NAMALWA (cell line): ENCODE data around the gene LRRC71.
A peak's percentile ranks its signal among the peaks of the same experiment; 100 is the strongest.

Source experiments
- DNase-seq: peaks from one replicate; pipeline ENCODE4 v3.0.0-alpha.2; 2015; ENCODE audit warnings: low spot score

LRRC71 gene

DNA sequence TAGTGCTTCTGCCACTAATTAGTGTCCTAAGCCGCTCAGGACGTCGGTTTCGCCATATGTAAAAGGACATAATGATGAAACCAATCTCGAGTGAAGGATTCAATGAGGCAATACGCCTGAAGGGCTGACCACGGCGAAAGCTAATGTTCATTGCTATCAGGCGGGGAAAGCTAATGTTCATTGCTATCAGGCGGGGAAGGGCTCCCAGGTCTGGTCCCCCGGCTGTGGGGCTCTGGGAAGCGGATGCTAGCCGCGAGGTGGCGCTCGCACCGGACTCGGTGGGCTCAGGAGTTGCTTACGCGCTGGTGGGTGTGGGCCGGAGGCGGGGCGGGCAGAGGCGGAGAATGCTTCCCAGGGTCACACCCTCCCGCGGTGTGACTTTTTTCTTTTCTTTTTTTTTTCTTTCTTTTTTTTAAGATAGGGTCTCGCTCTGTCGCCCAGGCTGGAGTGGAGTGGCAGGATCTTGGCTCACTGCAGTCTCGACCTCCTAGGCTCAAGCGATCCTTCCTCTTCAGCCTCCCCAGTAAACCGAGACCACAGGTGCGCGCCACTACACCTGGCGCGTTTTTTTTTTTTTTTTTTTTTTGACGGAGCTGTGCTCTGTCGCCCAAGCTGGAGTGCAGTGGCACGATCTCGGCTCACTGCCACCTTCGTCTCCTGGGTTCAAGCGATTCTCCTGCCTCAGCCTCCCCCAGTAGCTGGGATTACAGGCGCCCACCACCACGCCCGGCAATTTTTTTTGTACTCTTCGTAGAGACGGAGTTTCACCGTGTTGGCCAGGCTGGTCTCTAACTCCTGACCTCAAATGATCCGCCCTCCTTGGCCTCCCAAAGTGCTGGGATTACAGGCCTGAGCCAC lies 28.0 kb upstream of the LRRC71 start:
- peak; percentile 95 for DNase-seq

DNA sequence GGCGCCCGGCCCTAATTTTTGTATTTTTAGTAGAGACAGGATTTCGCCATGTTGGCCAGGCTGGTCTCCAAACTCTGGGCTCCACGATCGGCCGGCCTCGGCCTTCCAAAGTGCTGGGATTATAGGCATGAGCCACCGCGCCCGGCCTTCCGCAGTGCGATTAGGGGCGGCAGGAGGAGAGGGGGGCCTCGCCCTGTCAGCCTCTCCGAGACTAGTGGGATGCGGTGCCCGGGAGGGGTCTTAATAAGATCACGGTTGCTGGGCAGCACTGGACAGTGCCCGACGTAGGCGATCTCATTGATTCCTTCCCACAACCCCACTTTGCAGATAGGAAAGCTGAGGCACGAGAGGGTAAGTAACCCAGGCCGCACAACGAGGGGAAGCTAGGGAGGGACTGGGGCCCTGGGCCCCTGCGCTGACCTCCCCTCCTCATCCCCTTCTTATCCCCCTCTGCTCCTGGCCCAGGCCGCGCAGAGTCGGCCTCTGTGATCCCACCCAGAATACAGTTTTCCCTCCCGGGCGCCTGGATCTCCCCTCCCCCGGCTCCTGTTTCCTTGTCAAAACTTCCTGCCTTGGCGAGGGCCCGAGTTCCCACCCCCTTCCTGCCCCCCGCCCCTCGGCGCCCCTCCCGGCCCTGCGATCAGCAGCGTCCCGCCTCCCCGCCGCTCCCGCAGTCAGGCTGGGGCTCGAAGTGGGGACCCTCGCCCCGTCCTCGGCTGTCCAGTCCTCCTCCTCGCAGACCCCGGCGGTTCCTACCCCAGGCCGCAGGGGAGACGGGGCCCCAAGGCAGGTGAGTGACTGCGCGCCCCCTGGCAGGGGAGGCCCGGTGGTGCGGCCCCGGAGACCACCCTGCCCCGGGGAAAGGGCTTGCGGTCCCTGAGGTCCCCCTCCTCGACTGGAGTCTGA lies 27.1 kb upstream of the LRRC71 start, which contains the start of gene PEAR1:
Gene PEAR1 (plus strand): TSS at position 671 of the 906 bp plus-strand sequence. CDS start 10,209 bp downstream, outside the sequence.
- no peak for DNase-seq

DNA sequence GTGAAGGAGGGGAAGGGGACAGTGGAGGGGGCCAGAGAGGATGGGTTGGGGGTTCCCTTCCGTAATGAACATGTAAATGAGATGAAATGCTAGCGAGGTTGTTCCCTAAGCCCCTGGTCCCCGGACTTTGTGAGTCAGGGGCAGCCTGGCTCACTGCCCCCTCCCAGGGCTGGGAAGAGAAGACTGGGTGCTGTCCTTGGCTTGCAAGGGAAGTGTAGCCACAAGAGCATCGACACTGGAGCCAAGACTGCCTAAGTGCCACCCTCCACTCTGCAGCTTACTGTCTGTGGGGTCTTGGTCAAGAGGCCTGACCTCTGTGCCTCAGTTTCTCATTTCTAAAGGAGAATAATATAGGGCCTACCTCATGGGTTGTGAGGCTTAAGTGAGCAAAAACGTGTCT lies 26.4 kb upstream of the LRRC71 start:
- no peak for DNase-seq

DNA sequence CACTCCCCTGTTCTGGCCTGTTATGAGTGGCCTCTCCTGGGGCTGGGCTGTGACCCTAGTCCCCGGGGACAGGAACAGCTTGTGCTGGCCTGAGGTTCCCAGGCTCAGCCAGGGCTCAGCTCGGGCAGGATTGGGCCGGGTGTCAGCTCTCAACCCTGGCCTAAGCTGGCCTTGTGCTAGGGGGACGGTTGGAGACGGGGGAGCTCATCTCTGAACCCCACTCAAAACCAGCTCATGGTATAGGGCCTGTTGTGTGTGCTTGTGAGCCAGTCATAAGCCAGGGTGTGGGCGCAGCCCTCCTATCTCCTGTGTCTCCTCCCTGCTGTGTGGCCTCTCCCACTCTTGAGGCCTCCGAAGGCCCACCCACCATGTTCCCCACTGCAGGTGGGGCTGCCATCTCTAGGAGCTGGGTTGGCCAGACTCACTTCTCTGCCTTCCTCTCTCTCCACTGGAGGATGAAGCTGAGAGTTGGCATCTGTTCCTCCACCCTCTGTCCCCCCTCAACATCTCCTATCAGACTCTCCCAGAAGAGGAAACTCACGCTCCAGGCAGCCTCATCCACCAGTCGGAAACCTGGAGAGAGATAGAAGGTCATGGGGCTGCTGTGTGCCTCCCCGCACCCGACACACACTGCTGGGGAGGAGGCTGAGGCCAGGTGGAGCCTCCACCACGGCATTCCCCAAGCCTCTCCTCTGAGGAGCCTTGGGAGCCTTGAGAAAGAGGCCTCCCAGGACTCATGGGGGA lies 25.5 kb upstream of the LRRC71 start:
- DNase-seq: no peak

DNA sequence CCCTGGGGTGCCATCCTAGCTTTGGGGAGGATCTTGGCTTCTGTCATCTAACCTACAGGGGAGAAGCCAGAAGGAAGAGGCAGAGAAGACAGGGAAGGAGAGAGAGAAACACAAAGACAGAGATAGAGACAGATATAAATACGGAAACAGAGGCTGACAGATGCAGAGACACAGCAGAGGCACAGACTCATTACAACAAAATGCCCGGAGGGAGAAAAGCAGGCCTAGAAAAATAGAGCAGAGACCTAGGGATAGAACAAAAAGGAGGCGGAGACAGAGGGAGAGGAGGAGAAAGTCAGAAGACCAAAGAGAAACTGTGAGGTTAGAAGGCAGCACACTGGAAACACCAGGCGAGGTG lies 25.0 kb upstream of the LRRC71 start:
- no peak for DNase-seq

DNA sequence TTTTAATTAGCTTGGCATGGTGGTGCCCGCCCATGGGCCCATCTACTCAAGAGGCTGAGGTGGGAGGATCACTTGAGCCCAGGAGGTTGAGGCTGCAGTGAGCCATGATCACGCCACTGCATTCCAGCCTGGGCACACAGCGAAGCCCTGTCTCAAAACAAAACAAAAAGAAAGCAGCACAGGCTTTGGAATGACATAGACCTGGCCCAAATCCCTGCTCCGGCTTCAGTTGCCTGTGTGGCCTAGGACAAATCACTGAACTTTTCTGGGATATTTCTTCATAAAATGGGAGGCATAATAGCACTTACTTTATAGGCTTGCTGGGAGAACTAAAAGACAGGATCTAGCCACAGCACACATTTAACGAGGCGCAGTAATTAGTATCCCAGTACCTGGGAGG lies 24.5 kb upstream of the LRRC71 start:
- DNase-seq: no peak

DNA sequence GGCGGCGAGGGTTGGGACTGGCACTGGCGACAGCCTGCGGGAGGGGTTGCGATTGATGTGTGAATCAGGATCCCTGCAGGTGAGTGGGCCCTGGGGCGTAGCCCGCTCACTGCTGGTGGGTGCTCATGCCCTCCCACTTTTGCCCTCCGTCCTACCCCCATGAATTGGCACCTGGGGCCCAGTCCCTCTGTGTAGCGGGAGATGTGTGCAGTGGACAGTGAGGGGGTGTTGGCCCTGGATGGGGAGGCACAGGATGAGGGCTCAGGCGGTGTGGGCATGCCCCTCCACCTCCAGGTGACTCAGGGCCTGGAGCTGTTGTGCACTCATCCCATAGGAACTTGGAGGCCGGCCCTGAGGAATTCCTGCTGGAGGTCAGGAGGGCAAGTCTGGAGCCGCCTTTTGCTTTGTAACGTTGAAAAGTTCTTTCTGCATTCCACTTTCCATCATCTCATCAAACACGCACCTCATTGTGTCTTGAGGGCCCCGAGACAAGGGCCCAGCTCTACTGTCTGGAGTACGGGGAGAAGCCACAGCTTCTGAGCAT lies 23.9 kb upstream of the LRRC71 start:
- DNase-seq: no peak

DNA sequence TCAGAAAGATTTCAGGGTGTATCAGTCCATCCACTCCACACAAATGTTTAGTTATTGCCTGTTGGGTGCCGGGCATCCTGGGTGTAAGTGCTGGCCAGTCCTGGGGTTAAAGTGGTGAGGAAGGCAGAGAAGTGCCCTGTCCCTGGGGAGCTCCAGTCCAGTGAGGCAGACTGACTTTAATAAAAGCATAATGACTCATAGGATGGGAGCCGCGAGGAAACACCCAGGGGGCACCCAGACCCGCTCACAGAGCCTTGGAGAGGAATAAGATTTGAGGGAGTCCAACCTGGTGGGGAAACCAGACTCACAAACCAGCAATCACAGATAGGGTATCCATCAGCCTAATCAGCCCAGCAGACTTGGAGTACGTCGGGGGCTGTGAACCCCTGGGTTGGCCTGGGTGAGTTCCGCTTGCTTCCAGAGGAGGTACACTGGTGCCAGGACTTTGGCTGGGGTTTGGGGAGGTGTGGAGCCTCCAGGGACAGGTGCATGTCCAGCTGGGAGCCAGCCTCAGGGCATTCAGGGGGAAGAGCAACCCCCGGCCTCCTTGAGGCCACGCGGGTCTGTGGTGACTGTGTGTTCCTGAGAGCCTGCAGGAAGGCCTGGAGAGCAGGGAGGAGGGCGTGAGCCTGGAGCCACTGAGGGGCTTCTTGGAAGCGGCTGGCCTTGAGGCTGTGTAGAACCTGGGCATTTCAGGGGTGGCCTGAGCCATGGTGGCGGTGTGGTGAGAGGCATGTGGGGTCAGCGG lies 23.2 kb upstream of the LRRC71 start:
- DNase-seq: no peak

DNA sequence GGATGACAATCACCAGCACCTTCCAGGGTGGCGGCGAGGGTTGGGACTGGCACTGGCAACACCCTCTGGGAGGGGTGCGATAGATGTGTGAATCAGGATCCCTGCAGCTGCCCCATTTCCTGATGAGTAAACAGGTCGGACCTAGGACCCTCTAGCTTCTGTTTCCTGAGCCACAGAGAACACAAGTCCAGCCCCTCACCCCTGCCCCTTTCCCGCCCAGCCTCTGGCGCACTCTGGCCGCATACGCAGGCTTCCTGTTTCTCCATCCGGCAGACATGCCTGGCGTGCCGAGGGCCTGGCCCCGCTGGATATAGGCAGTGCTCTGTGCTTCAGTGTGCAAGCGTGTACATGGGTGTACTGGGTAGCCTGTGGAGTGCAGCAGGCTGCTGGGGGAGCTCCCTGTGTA lies 22.3 kb upstream of the LRRC71 start:
- no peak for DNase-seq

DNA sequence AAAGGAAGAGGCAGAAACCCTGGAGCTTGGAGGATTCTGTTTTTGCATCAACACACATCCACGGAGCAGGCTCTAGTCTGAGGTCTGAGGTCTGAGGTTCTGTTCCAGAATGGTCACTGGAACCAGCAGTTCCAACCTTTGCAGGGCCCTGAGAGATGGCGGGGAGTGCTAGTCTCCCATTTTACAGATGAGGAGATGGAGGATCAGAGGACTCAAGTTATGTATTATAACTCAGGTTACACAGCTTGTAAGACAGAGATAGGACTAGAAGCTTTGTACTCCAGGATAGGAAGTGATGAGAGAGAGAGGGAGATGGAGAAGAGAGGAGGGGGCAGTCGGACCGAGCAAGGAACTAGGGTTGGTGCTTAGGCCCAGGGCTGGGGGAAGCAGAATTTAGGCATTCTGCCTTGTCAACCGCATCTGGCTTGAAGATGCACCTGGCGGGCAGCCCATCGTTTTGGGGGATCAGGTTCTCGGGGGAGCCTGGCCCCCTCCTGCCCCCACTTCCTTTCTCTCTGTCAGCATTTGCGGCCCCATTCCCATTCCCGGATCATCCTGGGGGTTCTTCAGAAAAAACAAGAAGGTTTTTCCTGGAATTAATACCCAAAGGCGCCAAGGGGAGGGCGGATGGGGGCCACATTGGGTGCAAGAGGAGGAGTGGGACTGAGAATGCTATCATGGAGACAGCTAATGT lies 21.3 kb upstream of the LRRC71 start:
- no peak for DNase-seq

DNA sequence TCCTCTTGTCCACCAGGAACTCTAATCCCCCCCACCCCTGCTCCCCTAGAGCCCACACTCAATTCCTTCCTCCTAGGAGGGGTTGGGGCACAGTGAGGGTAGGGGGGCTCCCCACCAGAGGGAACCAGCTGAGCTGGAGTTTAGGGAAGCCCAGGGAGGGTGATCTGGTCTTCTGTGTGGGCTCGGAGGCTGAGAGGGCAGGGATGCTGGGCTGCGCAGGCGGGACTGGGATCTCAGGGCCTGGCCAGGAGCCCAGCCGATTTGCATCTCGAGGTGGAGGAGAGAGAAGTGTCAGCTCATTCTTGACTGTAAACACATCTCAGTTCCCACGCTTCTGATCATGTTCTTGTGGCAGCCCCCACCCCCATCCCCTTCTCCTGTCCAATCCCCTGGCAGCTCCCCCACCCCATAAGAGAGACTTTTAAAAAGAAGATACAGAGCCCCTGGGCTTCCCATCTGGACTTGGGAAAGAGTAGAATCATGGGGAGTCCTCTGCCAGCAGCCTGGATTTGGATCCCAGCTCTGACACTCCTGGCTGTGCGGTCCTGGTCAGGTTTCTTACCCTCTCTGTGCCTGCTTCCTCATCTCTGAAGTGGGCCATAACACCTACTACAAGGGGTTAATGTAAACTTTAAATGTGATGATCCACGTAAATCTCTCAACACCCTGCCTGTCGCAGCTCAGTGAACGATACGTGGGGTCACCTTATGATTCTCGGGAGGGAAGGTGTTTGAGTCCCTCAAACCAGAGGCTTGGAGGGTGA lies 20.3 kb upstream of the LRRC71 start:
- no peak for DNase-seq

DNA sequence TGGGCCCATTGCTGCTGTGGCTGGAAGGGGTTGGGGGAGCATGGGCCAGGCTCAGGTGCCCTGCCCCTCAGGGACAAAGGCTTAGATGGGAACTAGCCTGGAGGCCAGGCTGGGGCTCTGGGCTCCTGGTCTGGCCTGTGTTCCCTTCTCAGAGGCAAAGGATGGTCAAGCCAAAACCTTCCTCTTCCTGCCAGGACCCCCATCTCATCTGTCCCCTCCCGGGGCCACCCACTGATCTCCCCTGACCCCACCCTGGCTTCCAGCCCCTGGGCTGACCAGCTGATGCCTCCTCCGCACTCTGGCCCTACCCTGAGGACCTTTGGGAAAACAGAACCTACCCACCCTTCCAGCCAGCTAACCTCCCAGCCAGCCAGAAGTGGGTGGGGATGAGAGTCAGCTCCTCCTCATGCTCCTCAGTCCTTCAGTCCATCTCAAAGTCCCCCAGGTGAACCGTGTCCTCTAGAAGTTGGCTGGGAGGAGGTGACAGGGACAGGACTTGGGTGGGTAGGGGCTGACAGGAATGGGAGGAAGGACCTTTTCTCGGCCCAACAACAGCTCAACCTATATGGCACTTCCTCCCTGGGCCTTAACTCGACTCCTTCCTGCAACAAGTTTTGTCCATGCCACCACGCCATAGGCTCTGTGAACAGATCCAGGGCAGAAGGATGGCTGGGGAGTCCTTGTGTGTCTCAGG lies 19.4 kb upstream of the LRRC71 start:
- DNase-seq: no peak

DNA sequence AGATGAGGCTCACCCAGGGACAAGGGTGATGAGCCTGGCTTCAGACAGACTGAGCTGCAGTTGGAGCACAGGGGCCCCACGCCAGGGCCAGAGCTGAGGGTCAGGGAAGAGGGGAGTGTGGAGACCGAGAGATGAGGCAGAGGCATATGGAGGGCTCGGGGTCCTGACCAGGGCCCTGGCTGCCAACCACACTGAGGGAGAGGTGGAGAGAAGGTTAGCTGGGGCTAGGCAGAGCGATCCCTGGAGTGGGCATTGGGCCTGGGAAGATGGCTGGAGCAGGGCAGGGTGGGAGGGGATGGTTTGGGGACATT lies 18.9 kb upstream of the LRRC71 start:
- DNase-seq: no peak

DNA sequence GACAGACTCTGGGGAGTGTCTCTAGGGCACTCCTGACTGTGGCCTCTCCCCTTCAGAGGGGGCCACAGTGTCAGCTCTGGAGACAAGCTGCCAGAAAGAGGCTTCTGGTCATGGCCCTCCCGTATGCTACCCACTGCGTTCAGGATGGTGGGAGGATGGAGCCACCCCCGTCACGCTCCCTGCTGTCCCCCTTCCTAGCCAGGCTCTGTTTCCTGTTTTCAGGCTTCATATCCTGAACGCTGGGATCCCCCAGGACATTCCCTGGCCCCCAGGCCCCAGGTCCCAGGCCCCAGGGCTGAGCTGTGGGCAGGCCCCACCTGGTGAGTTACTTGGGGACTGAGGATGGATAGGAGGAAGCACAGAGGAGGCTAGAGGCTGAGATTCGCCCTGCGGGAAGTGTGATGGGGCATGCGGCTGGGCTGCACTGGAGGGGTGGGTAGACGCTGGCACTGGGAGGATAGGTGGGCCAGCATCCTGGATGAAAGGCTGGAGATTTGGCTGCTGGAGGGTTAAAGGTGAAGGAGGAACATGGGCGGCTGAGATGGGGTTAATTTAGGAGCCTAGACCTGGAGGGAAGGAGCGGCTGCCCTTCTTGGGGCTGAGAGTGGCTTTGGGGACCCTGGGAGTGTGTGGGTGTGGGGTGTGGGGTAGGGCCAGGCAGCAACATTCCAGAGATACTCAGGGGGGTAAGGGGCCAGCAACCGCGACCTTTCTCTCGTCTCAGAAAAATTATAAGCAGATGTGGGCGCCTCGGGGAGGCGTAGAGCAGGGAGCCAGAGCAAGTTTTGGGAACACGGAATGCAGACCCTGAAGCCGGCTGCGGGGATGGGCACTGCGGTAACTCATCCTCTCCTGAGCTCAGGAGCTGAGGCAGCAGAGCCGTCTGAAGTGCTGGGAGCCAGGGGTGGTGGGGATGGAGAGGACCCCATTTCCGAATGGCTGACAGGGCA lies 18.2 kb upstream of the LRRC71 start:
- no peak for DNase-seq

DNA sequence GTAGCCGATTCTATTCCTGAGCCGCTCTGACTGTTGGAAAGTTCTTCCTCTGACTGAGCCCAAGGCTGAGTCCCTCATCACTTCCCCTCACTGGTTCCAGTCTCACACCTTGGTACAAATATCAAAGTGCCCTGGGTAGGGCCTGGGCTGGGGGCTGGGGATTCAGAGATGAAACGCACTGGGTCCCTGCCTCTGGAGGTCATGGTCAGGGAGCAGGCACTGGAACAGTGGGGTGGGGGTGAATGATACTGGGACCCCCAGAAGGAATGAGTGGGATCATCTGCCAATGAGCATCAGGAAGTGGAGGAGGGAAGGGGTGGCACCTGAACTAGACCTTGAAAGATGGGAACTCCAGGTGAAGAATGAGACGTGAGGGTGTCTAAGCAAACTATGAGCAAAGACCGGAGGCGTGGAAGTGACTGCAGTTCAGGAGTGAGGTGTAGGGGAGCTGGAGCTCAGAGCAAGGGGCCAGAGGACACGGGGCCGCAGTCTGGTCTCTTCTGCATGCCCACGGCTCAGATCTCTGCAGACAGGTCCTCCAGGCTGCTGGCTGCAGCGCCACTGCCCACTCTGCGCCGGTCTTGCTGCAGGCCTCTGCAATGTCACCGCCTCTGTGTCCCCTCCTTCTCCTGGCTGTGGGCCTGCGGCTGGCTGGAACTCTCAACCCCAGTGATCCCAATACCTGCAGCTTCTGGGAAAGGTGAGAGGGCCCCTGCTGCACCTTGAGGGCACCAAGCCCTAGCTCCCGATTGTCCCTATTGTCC lies 16.9 kb upstream of the LRRC71 start:
- DNase-seq: no peak

DNA sequence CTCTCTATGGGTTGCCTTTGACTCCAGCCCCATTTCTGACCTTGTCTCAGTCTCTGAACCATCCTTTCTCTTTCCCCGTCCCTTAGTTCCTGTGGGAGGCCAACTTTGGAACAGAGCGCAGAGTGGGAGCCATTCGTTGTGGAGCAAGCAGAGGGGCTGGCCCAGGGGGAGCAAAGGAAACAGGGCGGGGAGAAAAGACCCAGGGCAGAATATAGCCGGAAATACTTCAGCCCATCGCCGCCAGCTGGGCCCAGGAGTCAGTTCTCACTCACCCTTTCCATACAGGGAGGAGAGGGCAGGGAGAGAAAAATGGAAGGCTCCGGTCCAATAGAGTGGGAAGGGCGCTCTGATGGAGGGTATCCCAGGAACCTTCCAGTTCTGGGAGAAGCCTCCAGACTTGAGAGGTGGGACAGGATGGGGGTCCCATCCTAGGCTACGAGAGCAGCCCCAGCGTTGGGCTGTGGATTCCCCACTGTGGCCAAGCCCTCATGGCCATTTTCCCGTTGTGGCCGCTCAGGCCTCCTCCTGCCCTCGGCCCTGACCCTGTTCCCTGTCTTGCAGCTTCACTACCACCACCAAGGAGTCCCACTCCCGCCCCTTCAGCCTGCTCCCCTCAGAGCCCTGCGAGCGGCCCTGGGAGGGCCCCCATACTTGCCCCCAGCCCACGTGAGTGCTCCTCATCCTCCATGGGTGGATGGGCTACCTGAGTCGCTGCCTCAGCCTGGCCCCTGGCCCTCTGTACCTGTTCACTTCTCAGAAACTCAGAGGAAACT lies 16.1 kb upstream of the LRRC71 start:
- DNase-seq: no peak

DNA sequence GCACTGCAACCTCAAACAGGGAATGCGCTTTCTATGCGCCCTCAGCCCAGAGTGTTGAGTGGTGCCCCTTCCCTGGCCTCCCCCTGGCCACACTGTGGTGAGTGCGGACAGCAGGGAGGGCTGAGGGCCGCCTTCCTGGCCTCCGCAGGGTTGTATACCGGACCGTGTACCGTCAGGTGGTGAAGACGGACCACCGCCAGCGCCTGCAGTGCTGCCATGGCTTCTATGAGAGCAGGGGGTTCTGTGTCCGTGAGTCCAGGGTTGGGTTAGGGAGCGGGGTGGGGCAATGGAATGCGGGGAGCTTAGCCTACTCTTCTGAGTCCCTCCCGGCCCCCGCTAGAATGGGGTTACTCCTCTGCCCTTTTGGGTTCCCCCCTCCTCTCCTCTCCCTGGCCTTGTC lies 15.3 kb upstream of the LRRC71 start:
- DNase-seq: no peak
